Skeletal muscle tissue (tissue), 4 donors: ENCODE results near the gene HOXC9. TPM values are rescaled to one million over a fixed set of nuclear protein-coding genes. Genes with fewer than 3 reads are reported as not detected.

Experiments
- H3K27ac ChIP-seq: one replicate; pipeline ENCODE4 v1.7.0; 2013; ENCODE audit warnings: mild to moderate bottlenecking, low read depth, low read length, inconsistent platforms
- H3K27me3 ChIP-seq, 3 donors: one replicate each; pipeline ENCODE4 v1.7.0; 2013; ENCODE audit warnings: low read length in 3 of 3; ENCODE audit not compliant: control insufficient read depth in 3 of 3, insufficient read depth in 3 of 3
- H3K36me3 ChIP-seq, 3 donors: one replicate each; pipeline ENCODE4 v1.7.0; 2013; ENCODE audit warnings: low read length in 3 of 3; ENCODE audit not compliant: control insufficient read depth in 3 of 3, insufficient read depth in 3 of 3
- H3K4me1 ChIP-seq, 3 donors: one replicate each; pipeline ENCODE4 v1.7.0; 2013; ENCODE audit warnings: low read length in 3 of 3, mild to moderate bottlenecking in 3 of 3; ENCODE audit not compliant: control insufficient read depth in 3 of 3, insufficient read depth in 3 of 3
- H3K4me3 ChIP-seq, 3 donors: one replicate each; pipeline ENCODE4 v1.7.0; 2013; ENCODE audit warnings: low read length in 3 of 3
- H3K9ac ChIP-seq, 3 donors: one replicate each; pipeline ENCODE4 v1.7.0; 2013; ENCODE audit warnings: low read length in 3 of 3, mild to moderate bottlenecking in 3 of 3, moderate library complexity in 2 of 3, low read depth in 1 of 3
- H3K9me3 ChIP-seq, 3 donors: one replicate each; pipeline ENCODE4 v1.7.0; 2013; ENCODE audit warnings: low read length in 3 of 3; ENCODE audit not compliant: control insufficient read depth in 3 of 3
- total RNA-seq: library from RNA; depleted of rRNA; stranded (reverse); fragments of >200 nt; gene quantifications from one replicate; pipeline ENCODE4 v1.2.3, GENCODE V29; 2014
- donor health status: Osteomylitis.

The HOXC9 gene
- total RNA-seq = 4.2 TPM

DNA sequence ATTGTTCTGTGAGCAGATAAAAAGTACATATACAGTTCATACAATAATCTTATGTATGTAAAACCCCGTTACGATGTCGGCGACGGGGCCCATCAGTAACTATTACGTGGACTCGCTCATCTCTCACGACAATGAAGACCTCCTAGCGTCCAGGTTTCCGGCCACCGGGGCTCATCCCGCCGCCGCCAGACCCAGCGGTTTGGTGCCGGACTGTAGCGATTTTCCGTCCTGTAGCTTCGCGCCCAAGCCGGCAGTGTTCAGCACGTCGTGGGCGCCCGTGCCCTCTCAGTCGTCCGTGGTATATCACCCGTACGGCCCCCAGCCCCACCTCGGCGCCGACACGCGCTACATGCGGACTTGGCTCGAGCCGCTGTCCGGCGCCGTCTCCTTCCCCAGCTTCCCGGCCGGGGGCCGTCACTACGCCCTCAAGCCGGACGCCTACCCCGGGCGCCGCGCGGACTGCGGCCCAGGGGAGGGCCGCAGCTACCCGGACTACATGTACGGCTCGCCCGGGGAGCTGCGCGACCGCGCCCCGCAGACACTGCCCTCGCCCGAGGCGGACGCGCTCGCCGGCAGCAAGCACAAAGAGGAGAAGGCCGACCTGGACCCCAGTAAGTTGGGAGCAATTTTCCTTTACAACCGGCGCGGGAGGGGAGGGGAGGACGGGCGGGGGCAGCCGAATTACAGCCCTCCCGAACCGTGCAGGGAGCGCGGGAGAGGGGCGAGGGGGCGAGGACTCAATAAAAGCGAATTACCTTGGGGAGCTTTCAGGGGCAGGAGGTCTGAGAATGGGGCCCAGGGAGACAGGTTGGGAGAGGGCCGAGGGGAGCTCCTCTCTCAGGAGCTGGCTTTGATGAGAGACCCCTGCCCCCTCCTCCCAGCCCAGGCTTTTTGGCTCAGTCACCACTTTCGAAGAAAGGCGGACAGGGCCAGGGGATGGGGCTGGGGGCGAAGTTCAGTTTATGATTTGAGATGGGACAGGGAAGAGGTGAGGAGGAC lies at the start of gene HOXC9:
Gene HOXC9, plus strand, starts transcription at position 46 of the 999 bp plus-strand sequence. Its CDS starts 28 bp downstream, at position 74.
- H3K4me1 ChIP-seq = peaks cover 50 to 79% (median 59%) of the 10 kb centered on the region in 3 donors
- peak within 1 kb of the TSS; percentile 96 to 99 (median 99) for H3K9ac ChIP-seq
- H3K36me3 ChIP-seq = no peaks in the 10 kb centered on the region
- peak within 1 kb of the TSS; percentile 88 to 93 (median 89) for H3K4me3 ChIP-seq
- H3K27ac ChIP-seq = peak within 1 kb of the TSS; percentile 100
- H3K27me3 ChIP-seq = peaks cover 0 to 7% (median 0%) of the 10 kb centered on the region in 3 donors
- H3K9me3 ChIP-seq = no peaks in the 10 kb centered on the region

DNA sequence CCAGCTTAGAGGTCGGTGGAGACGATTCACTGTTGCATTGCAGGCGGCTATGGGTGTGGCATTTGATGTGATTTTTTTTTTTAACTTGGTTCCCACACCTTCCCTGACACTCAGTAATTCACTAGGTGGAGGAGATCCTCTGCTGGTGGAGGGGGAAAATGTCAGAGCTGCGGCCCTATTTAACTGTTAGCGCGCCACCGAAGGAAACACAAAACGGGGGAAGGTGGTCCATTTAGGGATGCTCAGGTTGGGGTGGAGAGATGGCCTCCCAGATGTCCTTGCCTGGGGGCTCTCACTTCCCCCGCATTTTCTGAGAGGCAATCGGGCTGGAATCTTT lies 49.6 kb upstream of the HOXC9 start:
- H3K27me3 ChIP-seq = peaks cover 66 to 90% (median 74%) of the 10 kb centered on the region in 3 donors
- no peak overlapping the region for H3K9ac ChIP-seq
- no peaks in the 10 kb centered on the region for H3K9me3 ChIP-seq
- H3K36me3 ChIP-seq = no peaks in the 10 kb centered on the region
- no peak overlapping the region for H3K4me3 ChIP-seq
- peaks cover 0 to 3% (median 3%) of the 10 kb centered on the region in 3 donors for H3K4me1 ChIP-seq
- no peak overlapping the region for H3K27ac ChIP-seq

DNA sequence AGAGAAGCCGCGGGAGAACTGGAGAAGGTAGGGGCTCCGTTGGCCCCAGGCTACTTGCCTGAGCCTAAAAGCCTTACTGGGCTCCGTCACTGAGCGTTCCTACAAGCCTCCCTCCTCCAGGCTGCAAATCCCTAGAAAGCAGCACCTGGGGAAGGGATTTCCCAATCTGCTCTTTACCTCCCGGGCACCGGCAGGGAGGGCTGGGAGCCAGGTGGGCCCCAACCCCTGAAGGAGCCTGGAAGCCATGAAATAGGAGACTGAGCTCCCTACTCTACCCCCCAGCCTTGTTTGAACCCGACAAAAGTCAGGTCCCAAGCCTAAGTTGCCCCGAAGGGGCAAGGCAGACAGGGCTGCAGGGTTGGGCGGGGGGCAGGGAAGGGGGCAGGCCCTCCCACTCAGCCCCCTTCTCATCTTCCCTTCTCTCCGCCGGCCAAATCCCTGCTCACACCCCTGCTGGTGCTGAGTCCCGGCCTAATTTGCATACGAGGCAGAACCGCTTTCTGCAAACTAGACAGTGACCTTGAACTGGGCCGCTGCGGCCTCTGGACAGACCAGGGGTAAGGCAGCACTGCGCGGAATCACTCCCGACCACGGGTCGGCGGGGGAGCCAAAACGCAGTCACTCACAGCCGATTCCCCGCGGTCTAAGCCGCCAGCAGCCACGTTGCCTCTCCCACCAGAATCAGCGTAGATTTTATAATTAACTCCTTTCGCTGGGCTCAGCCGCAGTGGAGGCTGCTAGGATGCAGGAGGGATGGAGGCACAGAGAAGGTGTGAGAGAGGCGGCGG lies 49.0 kb upstream of the HOXC9 start:
- H3K4me1 ChIP-seq = peaks cover 0 to 3% (median 3%) of the 10 kb centered on the region in 3 donors
- H3K9me3 ChIP-seq = no peaks in the 10 kb centered on the region
- H3K4me3 ChIP-seq = no peak overlapping the region
- no peak overlapping the region for H3K27ac ChIP-seq
- H3K9ac ChIP-seq = no peak overlapping the region
- H3K36me3 ChIP-seq = no peaks in the 10 kb centered on the region
- peaks cover 66 to 90% (median 74%) of the 10 kb centered on the region in 3 donors for H3K27me3 ChIP-seq

DNA sequence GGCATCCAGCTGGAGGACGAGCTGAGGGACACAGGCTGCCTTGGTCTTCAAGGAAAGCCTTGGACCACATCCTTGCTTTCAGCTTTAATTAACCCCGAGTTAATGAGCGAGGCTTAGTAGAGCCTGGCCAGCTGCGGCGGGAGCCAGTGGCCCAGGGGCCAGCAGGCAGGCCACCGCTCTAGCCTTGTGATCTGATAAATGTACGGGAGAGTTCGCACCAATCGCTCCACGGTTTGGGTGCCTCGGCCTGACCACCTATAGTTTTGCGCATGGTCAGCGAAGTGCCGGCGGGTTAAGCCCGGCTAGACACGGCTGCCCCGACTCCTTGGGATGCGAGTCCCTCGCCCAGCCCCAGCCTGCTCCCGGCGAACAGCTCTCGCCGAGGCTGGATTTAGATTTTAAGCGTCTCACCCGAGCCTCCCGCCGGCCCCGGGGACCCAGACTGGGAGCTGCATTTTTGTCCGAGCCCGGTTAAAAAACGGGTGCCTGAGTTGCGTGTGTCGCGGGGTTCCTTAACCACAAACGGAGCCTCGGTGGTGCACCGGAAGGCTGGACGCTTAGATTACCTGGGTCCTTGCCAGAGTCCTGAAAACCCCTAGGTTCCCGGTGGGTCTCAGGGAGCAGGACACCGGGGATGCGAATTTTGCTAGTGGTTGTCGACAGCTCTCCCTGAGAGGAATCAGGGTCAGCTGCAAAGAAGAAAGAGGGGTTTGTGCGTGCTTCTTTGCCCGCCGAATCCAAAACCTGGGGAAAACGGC lies 48.2 kb upstream of the HOXC9 start:
- Histone ChIP-seq H3K9me3 (no peaks in the 10 kb centered on the region), H3K27me3 (peaks cover 72 to 92% (median 76%) of the 10 kb centered on the region in 3 donors), H3K36me3 (no peaks in the 10 kb centered on the region), H3K4me1 (peaks cover 0 to 3% (median 3%) of the 10 kb centered on the region in 3 donors), H3K27ac (no peak overlapping the region), H3K4me3 (no peak overlapping the region), H3K9ac (no peak overlapping the region)

DNA sequence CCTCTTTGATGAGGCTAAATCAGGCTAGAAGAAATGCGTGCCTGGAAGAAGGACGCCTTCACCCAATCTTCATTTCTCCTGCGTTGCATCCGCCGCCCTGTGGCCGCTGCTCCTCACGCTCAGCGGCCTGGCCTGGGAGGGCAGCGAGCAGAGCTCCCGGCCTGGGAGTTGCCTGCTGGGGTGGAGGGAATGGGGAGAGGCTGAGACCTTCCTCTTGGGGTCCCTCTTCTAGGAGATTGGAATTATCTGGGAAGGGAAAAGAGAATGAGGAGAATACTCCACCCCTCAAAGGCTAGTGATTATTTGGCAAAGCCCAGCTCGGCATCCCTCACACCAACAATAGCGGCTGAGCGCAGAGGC lies 47.6 kb upstream of the HOXC9 start:
- peaks cover 0 to 3% (median 3%) of the 10 kb centered on the region in 3 donors for H3K4me1 ChIP-seq
- no peaks in the 10 kb centered on the region for H3K9me3 ChIP-seq
- H3K36me3 ChIP-seq = no peaks in the 10 kb centered on the region
- peaks cover 78 to 94% (median 78%) of the 10 kb centered on the region in 3 donors for H3K27me3 ChIP-seq
- H3K27ac ChIP-seq = no peak overlapping the region
- no peak overlapping the region for H3K9ac ChIP-seq
- H3K4me3 ChIP-seq = no peak overlapping the region

DNA sequence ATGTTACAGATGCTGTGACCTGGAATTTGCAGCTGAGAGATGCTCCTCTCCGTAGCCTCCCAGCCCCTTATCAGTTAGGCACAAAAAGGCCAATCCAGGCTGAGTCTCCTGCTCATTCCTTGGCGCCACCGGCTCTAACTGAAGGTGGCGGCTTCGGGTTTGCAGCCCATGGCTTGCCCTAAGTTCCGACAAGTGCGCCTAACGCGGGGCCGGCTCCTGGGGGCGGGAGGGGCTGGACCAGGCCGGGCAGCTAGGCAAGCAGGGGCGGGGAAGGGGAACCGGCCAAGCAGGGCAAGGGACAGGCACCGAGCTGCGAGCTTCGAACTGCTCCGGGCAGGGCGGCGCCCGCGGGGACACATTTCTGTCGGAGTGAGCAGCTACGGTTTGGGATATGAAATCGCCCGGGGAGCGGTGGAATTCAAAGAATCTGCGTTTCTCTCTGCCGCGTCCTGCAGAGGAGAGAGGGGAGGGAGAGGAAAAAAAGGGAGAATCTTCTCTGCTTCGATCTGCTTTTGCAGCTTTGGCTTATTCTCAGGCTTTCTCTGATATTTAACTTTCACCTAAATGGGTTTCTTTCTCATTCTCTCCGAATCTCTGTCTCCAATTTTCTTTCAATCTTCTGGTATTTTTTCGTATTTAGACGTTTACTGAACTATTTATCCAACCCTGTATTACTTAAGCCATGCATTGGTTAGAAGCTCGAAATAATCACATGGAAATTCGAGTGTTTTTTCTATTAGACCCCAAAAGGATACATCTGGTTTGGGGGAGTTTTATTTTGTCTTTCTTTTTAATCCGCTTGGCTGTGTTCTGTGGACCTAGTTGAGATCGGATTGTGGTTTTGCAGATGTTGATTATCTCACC lies 46.9 kb upstream of the HOXC9 start:
- Histone ChIP-seq H3K9me3 (no peaks in the 10 kb centered on the region), H3K27me3 (peaks cover 86 to 96% (median 86%) of the 10 kb centered on the region in 3 donors), H3K36me3 (no peaks in the 10 kb centered on the region), H3K4me3 (no peak overlapping the region), H3K27ac (no peak overlapping the region), H3K4me1 (peaks cover 0 to 3% (median 3%) of the 10 kb centered on the region in 3 donors), H3K9ac (no peak overlapping the region)

DNA sequence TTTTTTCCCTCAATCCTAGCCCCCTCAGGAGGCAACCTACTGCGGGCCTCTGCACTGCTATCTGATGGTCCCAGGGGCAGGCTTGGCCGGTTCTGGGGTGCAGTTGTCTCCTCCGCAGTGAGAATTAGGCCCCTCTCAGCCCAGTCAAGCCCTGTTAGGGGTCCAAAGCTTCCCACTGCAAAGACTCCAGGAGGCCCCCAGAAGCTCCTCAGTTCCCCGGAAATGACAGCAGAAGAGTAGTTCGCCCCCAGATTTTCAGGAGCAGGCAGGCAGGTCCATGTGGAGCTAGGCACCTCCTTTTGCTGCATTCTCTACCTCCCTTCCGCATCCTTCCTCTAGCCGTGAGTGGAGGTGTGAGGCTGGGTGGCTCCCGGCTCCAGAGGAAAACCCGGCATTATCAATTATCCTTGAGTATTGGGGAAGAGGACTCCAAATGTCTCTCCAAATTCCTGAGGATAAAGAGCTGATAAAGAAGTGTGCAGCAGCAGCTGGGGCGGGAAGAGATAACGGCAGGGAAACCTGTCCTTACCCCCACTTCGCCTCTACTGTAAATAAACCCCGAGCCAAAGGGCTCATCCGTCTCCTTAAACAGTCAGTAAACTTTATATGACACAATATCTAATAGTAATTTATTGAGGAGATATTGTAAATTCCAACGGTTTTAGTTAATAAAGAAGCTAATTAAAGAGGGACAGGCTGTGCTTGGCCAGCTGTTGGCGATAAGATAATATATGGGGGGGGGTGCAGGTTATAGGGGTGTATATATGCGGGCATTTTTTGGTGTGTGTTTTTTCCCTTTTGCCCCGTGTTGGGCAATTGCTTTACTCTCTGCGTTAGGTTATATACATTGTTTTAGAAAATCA lies 45.9 kb upstream of the HOXC9 start:
- no peak overlapping the region for H3K4me3 ChIP-seq
- H3K4me1 ChIP-seq = peaks cover 0 to 3% (median 3%) of the 10 kb centered on the region in 3 donors
- no peak overlapping the region for H3K27ac ChIP-seq
- H3K9ac ChIP-seq = no peak overlapping the region
- H3K9me3 ChIP-seq = no peaks in the 10 kb centered on the region
- H3K36me3 ChIP-seq = no peaks in the 10 kb centered on the region
- H3K27me3 ChIP-seq = peaks cover 86 to 97% (median 93%) of the 10 kb centered on the region in 3 donors

DNA sequence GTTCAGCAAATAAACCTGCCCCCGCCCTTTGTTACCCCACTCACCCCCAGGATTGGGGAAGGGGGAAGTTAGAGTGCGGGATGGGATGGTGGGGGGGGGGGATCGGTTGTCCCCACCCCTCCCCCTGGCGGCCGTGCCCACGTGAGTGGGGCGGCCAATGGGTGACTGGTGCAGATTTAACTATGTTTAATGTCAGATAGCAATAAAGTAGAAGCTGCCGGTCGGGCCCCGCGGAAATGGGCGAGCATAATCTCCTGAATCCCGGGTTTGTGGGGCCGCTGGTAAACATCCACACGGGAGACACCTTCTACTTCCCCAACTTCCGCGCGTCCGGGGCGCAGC lies 45.3 kb upstream of the HOXC9 start, which contains the start of gene HOXC12:
Gene HOXC12, plus strand, starts transcription at position 210 of the 342 bp plus-strand sequence. Its CDS starts 27 bp downstream, at position 237.
- Histone ChIP-seq H3K9ac (peak within 1 kb of the TSS in 1 of 3 donors; percentile 45), H3K27me3 (peaks cover 86 to 97% (median 93%) of the 10 kb centered on the region in 3 donors), H3K36me3 (no peaks in the 10 kb centered on the region), H3K27ac (no peak within 1 kb of the TSS), H3K4me1 (peaks cover 0 to 3% (median 3%) of the 10 kb centered on the region in 3 donors), H3K4me3 (peak within 1 kb of the TSS in 2 of 3 donors; percentile 29 to 45), H3K9me3 (no peaks in the 10 kb centered on the region)
